ENCODE results near the gene CRMP1.

The CRMP1 gene

DNA sequence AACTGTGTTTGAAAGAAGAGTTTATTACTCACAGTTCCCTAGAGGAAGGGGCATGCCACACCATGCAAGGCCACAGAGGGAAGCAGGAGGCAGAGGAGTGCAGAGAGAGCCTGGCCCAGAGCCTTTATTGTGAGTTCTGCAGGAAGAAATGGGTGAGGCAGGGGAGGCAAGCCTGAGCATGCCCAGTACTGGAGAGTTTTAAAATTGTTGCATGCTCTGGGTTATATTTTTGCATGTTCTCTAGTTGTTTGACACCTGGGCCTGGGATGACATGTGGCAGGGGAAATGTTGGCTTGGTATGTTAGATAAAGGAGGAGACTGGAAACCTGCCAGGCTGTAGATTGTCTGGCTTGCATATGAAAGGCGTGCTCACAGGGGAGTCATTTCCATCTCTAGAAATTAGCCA is 19.7 kb upstream of the CRMP1 start:
- DNase-seq (ENCODE audit: insufficient read length, low spot score) (no peak), FAIRE-seq (no peak)
- TF ChIP-seq, protein P1, sequence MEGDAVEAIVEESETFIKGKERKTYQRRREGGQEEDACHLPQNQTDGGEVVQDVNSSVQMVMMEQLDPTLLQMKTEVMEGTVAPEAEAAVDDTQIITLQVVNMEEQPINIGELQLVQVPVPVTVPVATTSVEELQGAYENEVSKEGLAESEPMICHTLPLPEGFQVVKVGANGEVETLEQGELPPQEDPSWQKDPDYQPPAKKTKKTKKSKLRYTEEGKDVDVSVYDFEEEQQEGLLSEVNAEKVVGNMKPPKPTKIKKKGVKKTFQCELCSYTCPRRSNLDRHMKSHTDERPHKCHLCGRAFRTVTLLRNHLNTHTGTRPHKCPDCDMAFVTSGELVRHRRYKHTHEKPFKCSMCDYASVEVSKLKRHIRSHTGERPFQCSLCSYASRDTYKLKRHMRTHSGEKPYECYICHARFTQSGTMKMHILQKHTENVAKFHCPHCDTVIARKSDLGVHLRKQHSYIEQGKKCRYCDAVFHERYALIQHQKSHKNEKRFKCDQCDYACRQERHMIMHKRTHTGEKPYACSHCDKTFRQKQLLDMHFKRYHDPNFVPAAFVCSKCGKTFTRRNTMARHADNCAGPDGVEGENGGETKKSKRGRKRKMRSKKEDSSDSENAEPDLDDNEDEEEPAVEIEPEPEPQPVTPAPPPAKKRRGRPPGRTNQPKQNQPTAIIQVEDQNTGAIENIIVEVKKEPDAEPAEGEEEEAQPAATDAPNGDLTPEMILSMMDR (IDR thresholded peaks at IDR 0.05; ENCODE audit: insufficient read depth, missing control alignments) = no peak

DNA sequence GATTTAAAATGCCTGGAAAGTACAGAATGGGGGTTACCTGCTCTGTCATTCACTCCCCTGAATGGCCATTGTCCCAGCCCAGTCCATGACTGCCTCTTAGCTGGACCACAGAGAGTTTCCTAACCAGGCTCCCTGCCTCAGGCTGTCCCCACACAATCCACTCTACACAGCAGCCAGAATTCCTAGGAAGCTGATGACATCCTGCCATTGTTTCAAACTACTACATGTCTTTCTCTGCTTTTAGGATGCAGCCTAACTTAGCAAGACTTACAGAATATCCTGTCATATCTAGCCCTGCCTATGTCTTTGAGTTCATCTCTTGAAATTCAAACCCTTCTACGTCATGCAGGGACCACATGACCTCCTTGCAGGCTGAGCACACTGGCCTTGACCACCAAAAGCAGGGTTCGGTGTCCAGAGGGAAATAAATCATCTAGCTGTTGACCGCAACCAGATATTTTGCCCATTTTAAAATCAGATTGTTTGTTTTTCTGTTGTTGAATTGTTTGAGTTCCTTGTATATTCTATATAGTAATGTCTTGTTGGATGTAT is 16.1 kb upstream of the CRMP1 start:
- TF ChIP-seq, protein P1 (IDR thresholded peaks at IDR 0.05; ENCODE audit: insufficient read depth, missing control alignments) = no peak
- DNase-seq (ENCODE audit: insufficient read length, low spot score) (no peak), FAIRE-seq (no peak)

DNA sequence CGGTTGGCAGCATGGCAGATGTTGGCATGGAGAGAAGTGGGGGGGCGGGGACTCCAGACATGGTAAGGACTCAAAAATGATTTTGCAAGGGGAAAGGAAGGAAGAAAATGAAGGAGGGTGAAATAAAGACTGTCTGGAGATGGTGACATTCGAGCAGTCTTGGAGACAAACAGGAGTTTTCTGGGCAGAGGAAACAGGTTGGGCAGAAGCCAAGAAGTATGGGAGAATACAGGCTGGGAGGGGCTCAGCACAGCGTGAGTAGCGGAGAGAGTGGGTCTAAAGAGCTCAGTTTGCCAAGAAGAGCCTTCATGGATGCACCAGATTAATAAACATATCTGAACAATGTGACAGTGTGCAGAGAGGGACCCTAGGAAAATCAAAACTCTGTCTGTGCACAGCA is 13.3 kb upstream of the CRMP1 start:
- DNase-seq (ENCODE audit: insufficient read length, low spot score) (no peak), FAIRE-seq (no peak)
- TF ChIP-seq, protein P1 (IDR thresholded peaks at IDR 0.05; ENCODE audit: insufficient read depth, missing control alignments) = no peak

DNA sequence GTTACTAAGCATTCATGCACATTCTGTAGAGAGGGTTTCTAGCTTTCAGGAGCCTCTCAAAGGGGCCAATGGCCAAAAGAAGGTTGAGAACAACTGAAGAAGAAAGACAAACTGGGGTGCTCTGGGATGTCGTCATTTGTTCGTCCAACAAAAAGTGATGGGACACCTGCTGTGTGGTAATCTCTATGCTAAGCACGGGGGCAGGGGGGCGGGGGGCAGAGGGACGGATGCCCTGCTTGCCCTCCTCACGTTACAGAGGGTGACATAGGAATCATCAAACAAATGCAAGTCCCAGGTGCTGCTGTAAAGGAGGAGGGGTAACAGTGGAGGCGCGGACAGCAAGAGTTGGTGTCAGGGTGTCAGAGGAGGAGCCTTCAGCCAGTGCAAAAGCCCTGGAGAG is 12.8 kb upstream of the CRMP1 start:
- FAIRE-seq (no peak), DNase-seq (ENCODE audit: insufficient read length, low spot score) (no peak)
- TF ChIP-seq, protein P1 (IDR thresholded peaks at IDR 0.05; ENCODE audit: insufficient read depth, missing control alignments) = no peak

DNA sequence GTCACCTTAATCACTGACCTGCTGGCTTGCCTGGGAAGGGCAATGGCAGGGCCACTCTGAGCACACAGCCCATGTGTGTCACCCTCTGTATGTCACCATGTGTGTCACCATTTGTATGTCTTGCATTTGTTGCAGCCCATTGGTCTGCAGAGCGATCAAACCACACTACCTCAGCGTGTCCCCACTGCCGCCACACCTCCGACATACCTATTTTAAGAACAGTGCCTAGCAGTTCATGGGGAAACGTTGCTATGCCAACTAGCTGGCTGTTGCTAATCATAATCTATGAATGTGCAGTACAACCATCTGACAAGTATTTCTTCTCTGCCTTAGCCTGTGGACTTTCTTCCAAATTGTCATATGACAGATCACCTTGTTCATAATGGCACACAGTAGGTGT is 8.0 kb upstream of the CRMP1 start:
- TF ChIP-seq, protein P1 (IDR thresholded peaks at IDR 0.05; ENCODE audit: insufficient read depth, missing control alignments) = no peak
- DNase-seq (ENCODE audit: insufficient read length, low spot score) = no peak
- no peak for FAIRE-seq

DNA sequence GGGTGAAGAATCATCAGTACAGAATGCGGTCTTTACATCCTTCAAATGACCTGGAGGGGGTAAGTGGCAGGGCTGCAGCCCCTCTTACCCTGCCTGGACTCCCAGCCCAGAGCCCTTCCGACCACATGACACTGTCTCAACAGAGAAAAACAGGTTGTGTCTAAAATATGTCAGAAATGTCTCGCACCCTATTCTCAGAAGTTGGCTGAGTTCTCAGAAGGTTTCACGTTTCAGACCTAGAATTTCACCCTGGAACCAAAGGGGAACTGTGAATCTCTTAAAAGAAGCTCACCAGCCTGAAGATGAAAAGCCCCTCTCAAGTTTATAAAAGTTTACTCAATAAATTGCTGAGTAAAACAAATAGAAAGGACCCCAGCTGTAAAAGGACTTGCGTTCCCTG is 7.0 kb upstream of the CRMP1 start:
- DNase-seq (ENCODE audit: insufficient read length, low spot score) = no peak
- FAIRE-seq = no peak

DNA sequence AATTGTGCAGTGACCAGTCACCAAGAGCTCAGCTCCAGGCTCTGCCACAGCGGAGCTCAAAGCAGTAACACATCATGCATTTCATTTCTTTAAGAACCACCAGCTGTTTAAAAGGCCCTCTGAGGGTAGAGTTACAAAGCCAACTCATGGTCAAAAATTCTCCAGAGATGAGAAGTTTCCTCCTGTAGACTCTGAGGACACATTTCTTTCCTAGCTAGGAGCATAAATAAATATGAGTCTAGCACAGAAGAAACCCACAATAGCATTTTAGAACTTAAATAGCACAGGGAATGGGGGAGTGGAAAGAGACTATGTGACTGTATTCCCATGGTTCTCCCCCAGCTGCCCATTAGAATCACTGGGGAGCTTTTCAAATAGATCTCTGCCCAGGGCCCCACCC is 6.5 kb upstream of the CRMP1 start:
- DNase-seq (ENCODE audit: insufficient read length, low spot score) (no peak), FAIRE-seq (no peak)
- TF ChIP-seq, protein P1 (IDR thresholded peaks at IDR 0.05; ENCODE audit: insufficient read depth, missing control alignments) = no peak

More for the DNA sequence above, 7.0 kb upstream of the CRMP1 start:
- TF ChIP-seq, protein P1 (IDR thresholded peaks at IDR 0.05; ENCODE audit: insufficient read depth, missing control alignments) = no peak

Data from D721Med (cell line).